ENCODE results near the gene DLX5.
"Not testable (repeated sequence)": the region's sequence is repeated elsewhere in the genome, so short reads cannot be mapped to it uniquely, and the experiment has no call there.

The DLX5 gene

DNA sequence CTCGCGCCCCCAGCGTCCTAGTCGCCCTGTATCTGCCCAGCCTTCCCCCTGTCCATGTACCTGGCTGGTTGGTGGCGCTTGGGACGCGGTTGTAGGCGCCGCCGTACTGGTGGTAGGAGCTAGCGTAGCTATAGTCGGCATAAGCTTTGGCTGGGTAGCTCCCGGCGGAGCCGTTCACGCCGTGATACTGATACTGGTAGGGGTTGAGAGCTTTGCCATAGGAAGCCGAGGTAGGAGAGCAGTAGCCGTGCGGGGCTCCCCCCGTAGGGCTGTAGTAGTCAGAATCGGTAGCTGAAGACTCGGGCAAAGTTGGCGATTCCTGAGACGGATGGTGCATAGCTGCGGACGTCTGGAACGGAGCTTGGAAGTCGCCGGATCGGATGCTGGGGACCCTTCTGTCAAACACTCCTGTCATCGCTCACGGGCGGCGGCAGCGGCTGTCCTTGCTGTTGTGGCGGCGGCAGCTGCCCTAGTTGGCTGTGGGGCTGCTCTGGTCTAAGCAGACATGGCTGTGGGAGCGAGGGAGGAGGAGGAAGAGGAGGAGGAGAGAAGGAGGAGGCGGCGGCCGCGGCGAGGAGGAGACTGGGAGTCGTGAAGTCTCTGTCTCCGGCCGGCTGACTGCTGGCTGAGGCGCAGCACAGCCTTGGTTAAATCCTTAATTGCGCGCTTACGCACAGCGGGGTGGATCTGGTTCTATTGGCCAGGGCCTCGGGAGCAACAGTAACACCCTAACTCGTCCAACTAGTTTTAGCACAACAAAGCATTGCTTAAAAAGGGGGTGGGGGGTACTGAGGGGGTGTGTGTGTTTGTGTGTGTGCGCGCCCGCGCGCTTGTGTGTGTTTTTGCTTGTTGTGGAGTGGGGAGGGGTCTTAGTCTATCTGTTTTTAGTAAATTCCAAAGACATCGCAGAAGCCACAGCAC, at the start of gene DLX5:
DLX5 (minus strand) TSS at position 623 of the 921 bp plus-strand sequence; CDS start at position 415, 208 bp downstream.
- peak within 1 kb of the TSS; percentile 32 for H3K4me3 ChIP-seq (ENCODE audit: low read depth, low read length)
- DNase-seq (ENCODE audit: low read depth), result no peak

DNA sequence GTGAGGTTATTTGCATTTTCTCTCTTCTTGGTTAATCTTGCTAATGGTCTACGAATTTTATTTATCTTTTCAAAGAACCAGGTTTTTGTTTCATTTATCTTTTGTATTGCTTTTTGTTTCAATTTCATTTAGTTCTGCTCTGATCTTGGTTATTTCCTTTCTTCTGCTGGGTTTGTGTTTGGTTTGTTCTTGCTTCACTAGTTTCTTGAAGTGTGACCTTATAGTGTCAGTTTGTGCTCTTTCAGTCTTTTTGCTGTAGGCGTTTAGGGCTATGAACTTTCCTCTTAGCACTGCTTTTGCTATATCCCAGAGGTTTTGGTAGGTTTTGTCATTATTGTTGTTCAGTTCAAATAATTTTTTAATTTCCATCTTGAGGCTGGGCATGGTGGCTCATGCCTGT, 47.4 kb upstream of the DLX5 start:
- DNase-seq (ENCODE audit: low read depth); H3K4me3 ChIP-seq (ENCODE audit: low read depth, low read length): not testable (repeated sequence)

DNA sequence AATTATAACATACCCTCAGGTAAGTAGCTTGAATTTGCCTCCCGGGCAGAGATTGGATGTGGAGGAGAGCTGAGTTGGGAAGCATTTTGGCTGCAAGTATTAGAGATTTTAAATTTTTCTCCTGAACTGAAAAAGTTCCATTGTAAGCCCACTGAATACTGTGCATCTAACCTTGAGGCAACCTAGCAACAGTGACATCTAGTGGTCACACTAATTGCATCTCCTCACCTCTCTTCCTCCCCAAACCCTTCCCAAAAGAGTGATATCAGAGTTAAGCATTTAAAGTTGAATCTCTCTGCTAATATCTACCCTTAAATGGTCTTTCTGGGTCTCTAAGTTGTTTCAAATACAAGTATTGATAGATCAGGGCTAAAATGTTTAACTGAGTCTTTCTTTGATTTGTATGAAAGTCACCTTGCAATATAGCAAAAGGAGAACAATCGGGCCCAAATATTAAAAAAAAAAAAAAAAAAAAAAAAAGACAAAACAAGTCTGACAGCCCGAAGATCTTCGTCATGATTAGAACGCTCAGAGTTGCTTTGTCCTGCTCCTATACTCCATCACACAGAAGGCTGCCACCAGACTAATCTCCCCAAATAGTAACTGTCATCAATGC, 40.4 kb upstream of the DLX5 start:
- DNase-seq (ENCODE audit: low read depth), result peak; percentile 14
- H3K4me3 ChIP-seq (ENCODE audit: low read depth, low read length), result no peak overlapping the region

DNA sequence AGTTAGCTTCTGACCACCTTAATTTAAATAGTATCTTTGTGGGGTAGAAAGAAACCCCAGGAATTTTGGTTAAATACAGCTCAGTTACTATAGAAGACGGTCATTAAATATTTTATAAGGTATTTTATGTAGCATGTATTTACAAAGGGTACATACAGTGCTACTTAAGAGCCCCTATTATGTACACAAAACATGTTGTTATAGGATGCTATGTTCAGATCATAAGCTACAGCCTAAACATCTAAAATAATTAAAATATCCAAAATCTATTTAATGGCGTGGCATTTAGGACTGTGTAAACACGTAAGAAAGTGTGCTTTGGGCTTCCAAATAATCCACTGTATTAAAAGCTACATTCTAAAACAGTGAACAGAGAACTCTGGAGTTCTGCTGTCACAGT, 39.4 kb upstream of the DLX5 start:
- no peak for DNase-seq (ENCODE audit: low read depth)
- H3K4me3 ChIP-seq (ENCODE audit: low read depth, low read length), result no peak overlapping the region

DNA sequence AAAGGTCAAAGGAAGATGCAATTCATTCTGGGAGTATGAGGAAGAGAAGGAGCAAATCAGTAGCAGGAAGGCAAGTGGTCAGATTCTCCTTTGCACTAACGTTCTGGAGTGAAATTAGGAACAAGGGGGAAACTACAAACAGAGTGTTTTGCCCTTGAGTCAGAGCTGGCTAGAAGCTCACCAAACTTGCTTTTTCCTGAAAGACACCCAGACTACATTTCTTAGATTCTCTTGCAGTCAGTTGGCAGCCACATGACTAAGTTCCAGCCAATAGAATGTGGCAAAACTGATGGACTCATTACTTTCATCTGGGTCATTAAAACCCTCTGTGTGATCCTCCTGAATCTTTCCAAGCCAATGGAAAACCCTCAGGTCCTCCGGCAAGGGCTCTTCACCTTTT, 18.6 kb upstream of the DLX5 start:
- DNase-seq (ENCODE audit: low read depth), result no peak
- no peak overlapping the region for H3K4me3 ChIP-seq (ENCODE audit: low read depth, low read length)

DNA sequence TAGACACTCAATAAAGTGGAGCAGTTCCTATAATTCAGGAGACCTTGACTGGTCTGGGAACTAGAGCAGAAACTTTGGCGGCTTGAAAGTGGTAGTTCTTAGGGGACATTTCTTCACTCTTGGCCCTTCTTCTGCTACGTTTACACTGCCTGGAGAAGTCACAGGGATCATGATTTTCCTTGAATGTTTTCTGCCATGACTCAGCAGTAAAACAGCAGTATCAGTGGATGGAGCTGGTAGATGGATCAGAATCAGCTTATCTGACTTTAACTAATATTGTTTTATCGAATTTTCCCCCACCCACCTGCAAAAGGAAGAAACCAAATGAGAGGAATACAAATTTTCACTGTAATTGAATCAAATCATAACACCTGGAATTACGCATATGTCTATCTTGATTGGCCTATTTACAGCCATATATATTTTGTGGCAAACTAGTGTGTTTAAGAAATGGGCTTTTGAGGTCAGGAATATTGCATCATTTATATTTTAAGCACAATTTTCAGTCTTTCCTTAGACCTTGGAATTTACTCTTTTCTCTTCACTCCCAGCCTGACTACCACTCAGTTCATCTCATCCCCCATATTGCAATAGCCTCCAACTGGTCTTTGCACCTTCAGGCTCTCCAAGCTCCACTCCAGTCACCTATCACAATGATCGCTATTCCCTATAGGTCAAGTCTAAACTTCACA, 14.9 kb upstream of the DLX5 start:
- no peak overlapping the region for H3K4me3 ChIP-seq (ENCODE audit: low read depth, low read length)
- DNase-seq (ENCODE audit: low read depth), result no peak

DNA sequence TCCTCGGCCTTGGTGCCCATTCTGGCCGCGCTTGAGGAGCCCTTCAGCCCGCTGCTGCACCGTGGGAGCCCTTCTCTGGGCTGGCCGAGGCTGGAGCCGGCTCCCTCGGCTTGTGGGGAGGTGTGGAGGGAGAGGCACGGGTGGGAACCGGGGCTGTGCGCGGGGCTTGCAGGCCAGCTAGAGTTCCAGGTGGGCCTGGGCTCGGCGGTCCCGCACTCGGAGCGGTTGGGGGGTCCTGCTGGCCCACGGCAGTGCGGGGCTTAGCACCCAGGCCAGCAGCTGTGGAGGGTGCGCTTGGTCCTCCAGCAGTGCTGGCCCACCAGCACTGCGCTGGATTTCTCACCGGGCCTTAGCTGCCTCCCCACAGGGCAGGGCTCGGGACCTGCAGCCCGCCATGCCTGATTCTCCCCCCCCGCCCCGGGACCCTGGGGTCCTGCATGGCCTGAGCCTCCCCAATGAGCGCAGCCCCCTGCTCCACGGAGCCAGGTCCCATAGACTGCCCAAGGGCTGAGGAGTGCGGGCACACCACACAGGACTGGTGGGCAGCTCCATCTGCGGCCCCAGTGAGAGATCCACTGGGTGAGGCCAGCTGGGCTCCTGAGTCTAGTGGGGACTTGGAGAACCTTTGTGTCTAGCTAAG, 9.7 kb upstream of the DLX5 start:
- H3K4me3 ChIP-seq (ENCODE audit: low read depth, low read length); DNase-seq (ENCODE audit: low read depth): not testable (repeated sequence)

DNA sequence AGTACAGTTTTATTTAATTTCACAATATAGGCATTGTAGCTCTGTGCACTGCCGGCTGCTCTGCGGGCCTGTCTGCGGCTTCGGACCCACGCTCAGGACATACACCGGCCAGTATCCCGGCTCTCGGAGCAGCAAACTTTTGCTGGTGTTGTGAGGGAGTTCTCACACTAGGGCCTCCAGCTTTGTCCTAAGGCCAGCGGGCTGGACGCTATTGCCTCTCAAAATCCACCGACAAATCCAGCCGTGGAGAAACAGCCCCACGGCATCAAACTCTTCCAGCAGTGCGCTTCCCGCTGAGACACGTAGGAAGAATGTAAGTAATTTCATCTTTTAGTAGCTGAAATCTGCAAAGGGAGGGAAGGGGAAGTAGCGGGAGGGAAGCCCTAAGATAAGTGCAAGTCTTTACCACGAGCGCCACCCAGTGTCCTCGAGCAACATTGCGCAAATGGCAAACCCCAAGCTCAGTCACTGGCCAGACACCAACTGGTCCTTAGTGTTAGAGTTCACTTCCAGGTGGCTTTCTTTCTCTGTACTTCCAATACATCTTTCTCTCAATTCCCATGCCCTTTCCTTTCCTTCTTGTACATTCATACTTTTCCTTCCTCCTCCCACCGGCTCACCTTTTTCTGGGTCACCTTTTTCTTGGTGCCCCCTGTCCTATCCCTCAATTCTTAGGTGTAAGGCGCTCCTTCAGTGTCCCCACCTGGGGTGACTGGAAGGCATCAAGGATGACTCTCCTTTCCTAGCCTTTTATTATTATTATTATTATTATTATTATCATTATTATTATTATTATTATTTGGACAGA, 3.0 kb upstream of the DLX5 start:
- peak overlapping the region; percentile 41 for H3K4me3 ChIP-seq (ENCODE audit: low read depth, low read length)
- peak; percentile 43 for DNase-seq (ENCODE audit: low read depth)

DNA sequence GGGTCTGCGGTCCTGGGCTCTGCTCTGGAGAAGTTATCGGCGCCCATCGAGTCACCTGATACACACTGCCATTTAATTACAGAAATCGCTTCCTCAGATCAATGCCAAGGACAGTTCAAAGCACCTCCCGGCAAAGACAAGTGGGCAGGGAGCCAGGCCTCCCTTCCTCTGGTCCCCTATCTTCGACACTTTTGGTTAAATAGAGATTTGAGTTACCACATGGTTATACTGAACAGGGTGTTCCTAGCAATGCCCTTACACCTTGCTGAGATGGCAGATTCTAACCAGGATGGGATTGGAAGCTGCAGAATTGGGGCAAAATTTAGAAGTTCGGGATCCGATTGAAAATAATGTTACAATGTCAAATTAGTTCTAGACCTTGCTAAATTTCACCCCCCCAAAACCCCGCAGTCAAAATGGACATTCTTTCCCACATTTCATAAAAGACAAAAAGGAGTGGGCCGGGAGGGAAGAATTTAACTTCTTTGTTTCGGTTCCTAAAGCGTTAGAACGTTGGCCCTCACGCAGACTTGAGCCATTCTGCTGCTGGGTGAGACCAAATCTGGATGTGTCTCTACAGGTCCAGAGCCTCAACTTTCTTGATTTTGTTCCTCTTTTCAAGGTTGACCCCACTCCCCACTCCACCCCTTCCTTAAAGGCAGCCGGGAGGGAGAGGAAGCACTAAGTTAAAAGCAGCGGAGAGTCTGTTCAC, 2.2 kb upstream of the DLX5 start:
- peak overlapping the region; percentile 41 for H3K4me3 ChIP-seq (ENCODE audit: low read depth, low read length)
- DNase-seq (ENCODE audit: low read depth), result no peak

DNA sequence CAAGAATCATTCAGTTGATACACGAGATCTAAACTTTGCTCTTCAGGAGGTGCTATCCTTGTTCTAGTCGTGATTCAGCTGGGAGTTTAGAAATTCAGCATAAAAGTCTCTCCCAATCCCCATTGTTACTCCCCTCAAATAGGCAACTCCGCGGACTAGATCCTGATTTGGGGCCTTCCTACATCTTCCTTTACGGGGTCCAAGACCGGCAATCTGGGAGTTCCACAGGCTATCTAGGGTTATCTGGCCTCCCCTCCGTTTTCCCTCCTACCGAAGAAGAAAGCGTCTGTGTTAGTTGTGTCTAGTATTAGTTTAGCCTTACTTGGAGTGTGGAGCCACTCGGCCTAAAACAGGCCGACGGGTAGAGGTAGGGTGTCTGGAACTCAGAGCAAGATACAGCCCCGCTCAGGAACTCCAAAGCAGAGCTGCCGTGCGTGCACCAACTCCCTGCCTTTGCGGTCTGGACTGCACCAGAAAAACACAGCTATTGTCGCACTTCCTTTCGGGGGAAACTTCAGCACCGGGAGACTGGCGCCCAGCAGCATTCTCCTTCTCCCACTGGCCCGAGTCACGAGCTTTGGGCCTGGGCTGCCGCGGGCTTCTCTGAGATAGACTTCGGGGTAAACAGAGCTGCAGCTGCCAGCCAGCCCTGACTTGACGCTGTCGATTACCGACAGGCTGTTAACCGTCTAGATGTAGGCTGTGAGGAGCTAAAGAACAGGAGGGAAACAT, 1.5 kb upstream of the DLX5 start:
- H3K4me3 ChIP-seq (ENCODE audit: low read depth, low read length), result no peak overlapping the region
- no peak for DNase-seq (ENCODE audit: low read depth)

DNA sequence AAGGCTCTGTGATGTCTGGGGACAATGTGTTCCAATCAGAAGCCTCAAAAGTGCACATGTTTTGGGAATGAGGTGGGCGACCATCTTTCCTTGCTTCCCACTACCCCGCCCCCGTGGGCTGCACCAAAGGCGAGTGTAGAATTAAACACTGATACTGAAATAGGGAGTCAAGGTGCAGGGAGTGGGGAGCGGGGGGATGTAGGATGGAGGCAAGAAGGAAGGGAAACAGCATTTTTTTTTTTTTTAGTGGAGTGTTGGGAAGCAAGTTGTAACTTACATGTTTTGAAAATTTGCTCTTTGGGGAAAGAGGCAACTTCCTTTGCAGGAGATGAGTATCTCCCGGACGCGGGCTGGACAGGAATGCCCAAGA, 484 bp upstream of the DLX5 start:
- no peak for DNase-seq (ENCODE audit: low read depth)

DNA sequence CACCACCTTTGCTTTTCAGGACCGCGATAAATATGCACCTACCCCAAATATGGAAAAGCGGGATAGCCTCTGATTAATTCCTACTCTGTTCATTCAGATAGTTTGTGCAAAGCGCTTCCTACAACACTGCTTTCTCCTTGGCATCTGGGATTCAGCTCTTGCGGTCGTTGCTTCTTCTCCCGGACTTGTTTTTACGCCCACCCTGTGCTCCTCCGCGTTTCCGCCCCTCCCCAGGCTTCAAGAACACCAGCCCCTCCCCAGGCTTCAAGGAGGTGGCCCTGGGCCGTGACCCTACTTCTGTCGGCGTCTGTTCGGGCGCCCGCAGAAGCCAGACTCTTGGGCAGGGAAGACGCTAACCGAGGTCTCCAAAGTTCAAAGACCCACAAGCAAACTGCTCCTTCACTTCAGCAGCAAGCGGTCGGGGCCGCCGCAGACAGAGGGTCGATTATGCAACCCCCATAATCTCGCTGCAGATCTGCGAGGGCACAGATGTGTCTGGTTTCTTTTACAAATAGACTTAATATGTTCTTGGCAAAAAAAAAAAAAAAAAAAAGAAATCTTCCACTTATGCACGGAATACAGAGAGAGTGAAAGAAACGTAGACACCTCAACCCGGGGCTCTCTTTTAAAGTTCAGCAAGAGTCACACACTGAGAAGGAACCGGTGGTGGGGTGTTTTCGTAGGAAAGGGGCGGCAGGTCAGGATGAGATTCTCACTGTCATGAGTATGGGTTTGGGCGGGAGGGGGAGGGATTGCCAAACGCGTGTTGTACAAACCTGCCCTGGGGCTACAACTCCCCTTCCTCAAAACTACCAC, 1.9 kb downstream of the DLX5 start:
- DNase-seq (ENCODE audit: low read depth), result no peak
- no peak overlapping the region for H3K4me3 ChIP-seq (ENCODE audit: low read depth, low read length)

More for the DNA sequence above, 484 bp upstream of the DLX5 start:
- no peak overlapping the region for H3K4me3 ChIP-seq (ENCODE audit: low read depth, low read length)

DNA sequence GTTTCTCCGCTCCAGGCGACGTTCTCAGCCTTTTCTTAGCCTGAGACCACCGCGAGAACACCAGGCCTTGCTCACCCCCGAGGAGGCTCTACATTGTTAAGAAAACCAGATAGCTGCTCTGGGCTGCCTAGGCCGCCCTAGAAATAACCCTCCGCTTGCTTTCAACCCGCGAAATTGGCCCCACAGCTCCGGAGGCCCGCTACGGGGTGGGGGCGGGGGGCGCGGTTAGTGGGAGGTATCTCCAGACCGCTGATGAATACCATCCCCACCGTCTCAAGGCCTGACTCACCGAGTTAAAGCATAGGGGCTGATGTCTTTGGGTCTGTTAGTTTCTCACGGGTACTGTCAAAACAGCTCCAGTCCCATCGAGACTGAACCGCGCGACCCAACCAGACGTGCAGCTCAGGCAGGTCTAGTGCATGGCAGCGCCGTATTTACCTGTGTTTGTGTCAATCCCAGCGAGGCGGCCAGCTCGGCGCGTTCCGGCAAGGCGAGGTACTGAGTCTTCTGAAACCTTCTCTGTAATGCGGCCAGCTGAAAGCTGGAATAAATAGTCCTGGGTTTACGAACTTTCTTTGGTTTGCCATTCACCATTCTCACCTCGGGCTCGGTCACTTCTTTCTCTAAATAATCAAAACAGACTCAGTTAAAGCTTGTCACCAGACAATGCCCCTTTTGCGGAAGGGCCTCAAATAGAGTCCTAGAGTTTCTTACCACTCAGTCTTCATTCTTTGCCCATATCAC, 2.7 kb downstream of the DLX5 start:
- DNase-seq (ENCODE audit: low read depth), result no peak
- no peak overlapping the region for H3K4me3 ChIP-seq (ENCODE audit: low read depth, low read length)

DNA sequence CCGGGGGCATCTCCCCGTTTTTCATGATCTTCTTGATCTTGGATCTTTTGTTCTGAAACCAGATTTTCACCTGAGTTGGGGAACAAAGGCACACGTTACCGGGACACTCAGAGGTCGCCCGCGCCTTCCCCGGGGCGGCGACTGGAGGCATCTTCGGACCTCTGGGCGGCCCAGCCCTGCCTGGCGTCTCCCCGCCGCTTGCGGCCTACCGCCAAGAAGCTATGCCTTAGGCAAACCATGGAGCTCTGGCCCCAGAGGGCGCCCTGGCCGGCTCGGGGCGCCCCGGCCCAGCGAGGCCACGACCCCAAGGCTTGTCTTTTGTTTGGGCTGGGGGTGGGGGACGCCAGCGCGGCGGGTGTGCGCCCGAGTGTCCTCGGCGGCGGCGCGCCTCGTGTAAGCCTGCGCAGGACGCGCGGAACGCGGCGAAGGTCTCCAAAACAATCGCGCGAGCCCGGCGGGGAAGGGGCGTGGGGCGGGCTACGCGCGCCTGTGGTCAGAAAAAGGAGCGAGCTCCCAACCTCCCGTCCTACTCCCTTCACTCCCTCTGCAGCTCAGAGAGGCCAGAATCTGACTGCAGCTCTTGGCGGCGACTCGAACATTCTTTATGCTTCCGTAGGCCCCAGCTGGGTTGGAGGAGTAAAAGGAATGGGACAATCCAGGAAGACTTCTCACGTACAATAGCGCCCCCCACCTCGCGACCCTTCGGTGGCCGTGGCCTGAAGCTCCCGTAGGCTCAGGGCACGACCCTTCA, 3.5 kb downstream of the DLX5 start:
- DNase-seq (ENCODE audit: low read depth), result no peak
- no peak overlapping the region for H3K4me3 ChIP-seq (ENCODE audit: low read depth, low read length)

DNA sequence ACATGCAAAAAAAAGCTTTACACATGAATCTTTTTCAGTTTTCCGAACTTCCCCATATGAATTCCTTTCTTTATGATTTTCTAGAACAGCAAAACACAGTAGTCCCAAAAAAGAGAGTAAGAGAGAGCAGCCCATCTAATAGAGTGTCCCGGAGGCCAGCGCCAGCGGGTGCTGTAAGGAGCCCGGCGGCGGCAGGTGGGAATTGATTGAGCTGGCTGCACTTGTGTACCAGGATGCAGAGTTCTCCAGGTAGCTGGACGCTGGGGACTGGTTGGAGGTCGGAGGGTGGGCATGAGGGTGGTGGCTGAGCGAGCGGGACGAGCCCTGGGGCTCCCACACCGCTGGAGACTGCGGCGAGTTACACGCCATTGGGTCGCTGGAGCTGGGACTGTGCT, 4.0 kb downstream of the DLX5 start:
- no peak for DNase-seq (ENCODE audit: low read depth)
- H3K4me3 ChIP-seq (ENCODE audit: low read depth, low read length), result no peak overlapping the region

DNA sequence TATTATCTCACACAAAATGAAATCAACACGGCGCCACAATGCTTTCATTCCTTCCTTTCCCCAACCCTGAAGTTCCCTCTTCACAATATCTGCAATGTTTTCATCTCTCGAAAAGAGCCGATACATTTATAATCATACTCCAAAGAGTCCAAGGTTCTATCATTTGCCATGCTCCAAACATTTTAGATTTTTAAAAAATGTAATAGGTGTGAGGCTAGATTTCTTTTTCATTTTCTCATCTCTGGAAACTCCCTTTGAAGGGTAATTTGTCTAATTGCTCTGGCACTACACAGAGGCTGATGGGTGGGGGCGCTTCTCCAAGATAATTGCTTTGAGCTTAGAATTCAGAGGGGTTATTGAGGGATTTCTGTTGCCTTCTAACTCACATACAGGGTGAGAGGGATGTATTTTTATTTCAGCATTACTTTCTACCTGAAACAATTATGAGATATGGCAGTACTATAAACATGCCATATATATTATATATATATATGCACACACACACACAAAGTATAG, 4.9 kb downstream of the DLX5 start:
- no peak for DNase-seq (ENCODE audit: low read depth)
- H3K4me3 ChIP-seq (ENCODE audit: low read depth, low read length), result no peak overlapping the region

Data from skeletal muscle cell (primary cell).